Measurements from ENCODE around the gene COIL. TPM values are rescaled to one million over a fixed set of nuclear protein-coding genes. Genes with fewer than 3 reads are reported as not detected.
A peak's percentile ranks its signal among the peaks of the same experiment; 100 is the strongest.

COIL gene
- total RNA-seq, 6 donors from 2014 or later = 6.1 to 16.6 (median 9.5) TPM

- Histone ChIP-seq H3K4me1 (peaks cover 0 to 13% (median 9%) of the 10 kb centered on the region in 4 donors), H3K9me3 (no peaks in the 10 kb centered on the region), H3K27ac (no peak overlapping the region), H3K4me3 (no peak overlapping the region), H3K27me3 (no peaks in the 10 kb centered on the region), H3K36me3 (peaks cover 10 to 56% (median 22%) of the 10 kb centered on the region in 4 donors)
- DNase-seq (no peak), ATAC-seq (ENCODE audit: low FRiP score in 2 of 2) (no peak)
- 95% methylated on average over 2 of the region's 2 CpGs for WGBS, 2 donors
- TF ChIP-seq POLR2AphosphoS5 (IDR thresholded peaks at IDR 0.05) = no peak
- no peak for TF ChIP-seq CTCF (IDR thresholded peaks at IDR 0.05)
- no peak for TF ChIP-seq EP300 (IDR thresholded peaks at IDR 0.05)
- no peak for TF ChIP-seq POLR2A (IDR thresholded peaks at IDR 0.05)
These were observed 45.2 kb upstream of the COIL start for GRCh38 chr17:57006040-57006439.

- WGBS, 2 donors = 70% methylated on average over 8 of the region's 8 CpGs
- peak in 1 of 2 donors; percentile 32 for ATAC-seq (ENCODE audit: low FRiP score in 2 of 2)
- H3K27ac ChIP-seq = no peak overlapping the region
- H3K4me1 ChIP-seq = peaks cover 0 to 6% (median 4%) of the 10 kb centered on the region in 4 donors
- H3K4me3 ChIP-seq = no peak overlapping the region
- DNase-seq = no peak
- H3K36me3 ChIP-seq = peaks cover 10 to 63% (median 29%) of the 10 kb centered on the region in 4 donors
- no peaks in the 10 kb centered on the region for H3K9me3 ChIP-seq
- H3K27me3 ChIP-seq = no peaks in the 10 kb centered on the region
- peak in 2 of 6 experiments; percentile 24 to 35 for TF ChIP-seq CTCF (IDR thresholded peaks at IDR 0.05)
- no peak for TF ChIP-seq POLR2A (IDR thresholded peaks at IDR 0.05)
These were observed 44.2 kb upstream of the COIL start for GRCh38 chr17:57004944-57005579.

- ATAC-seq (ENCODE audit: low FRiP score in 2 of 2) = no peak
- Histone ChIP-seq H3K4me1 (no peaks in the 10 kb centered on the region), H3K27ac (no peak overlapping the region), H3K36me3 (peaks cover 11 to 77% (median 34%) of the 10 kb centered on the region in 4 donors), H3K4me3 (no peak overlapping the region), H3K27me3 (no peaks in the 10 kb centered on the region), H3K9me3 (no peaks in the 10 kb centered on the region)
- no peak for DNase-seq
- TF ChIP-seq EP300 (IDR thresholded peaks at IDR 0.05) = no peak
- TF ChIP-seq CTCF (IDR thresholded peaks at IDR 0.05) = no peak
- no peak for TF ChIP-seq POLR2AphosphoS5 (IDR thresholded peaks at IDR 0.05)
- no peak for TF ChIP-seq POLR2A (IDR thresholded peaks at IDR 0.05)
- 85 to 96% methylated on average over 5 of the region's 5 CpGs for WGBS, 2 donors
These were observed 42.1 kb upstream of the COIL start for GRCh38 chr17:57002904-57003303.

- DNase-seq (no peak), ATAC-seq (ENCODE audit: low FRiP score in 2 of 2) (no peak)
- H3K36me3 ChIP-seq = peaks cover 14 to 84% (median 39%) of the 10 kb centered on the region in 4 donors
- H3K9me3 ChIP-seq = no peaks in the 10 kb centered on the region
- H3K27me3 ChIP-seq = no peaks in the 10 kb centered on the region
- H3K4me3 ChIP-seq = no peak overlapping the region
- H3K27ac ChIP-seq = no peak overlapping the region
- TF ChIP-seq POLR2A (IDR thresholded peaks at IDR 0.05) (no peak), CTCF (IDR thresholded peaks at IDR 0.05) (no peak), EP300 (IDR thresholded peaks at IDR 0.05) (no peak), POLR2AphosphoS5 (IDR thresholded peaks at IDR 0.05) (no peak)
- H3K4me1 ChIP-seq = no peaks in the 10 kb centered on the region
- 89 to 97% methylated on average over 7 of the region's 7 CpGs for WGBS, 2 donors
These were observed 40.7 kb upstream of the COIL start for GRCh38 chr17:57001541-57001940.

- Histone ChIP-seq H3K4me1 (peaks cover 0 to 3% (median 0%) of the 10 kb centered on the region in 4 donors), H3K27ac (no peak overlapping the region), H3K27me3 (no peaks in the 10 kb centered on the region), H3K36me3 (peaks cover 13 to 83% (median 43%) of the 10 kb centered on the region in 4 donors), H3K4me3 (no peak overlapping the region), H3K9me3 (no peaks in the 10 kb centered on the region)
- no peak for DNase-seq
- ATAC-seq (ENCODE audit: low FRiP score in 2 of 2) = no peak
- TF ChIP-seq EP300 (IDR thresholded peaks at IDR 0.05) (no peak), POLR2A (IDR thresholded peaks at IDR 0.05) (no peak), CTCF (IDR thresholded peaks at IDR 0.05) (no peak), POLR2AphosphoS5 (IDR thresholded peaks at IDR 0.05) (no peak)
- 88 to 92% methylated on average over 2 of the region's 2 CpGs for WGBS, 2 donors
These were observed 36.5 kb upstream of the COIL start for GRCh38 chr17:56997313-56997712.
